ENCODE data around the gene HSPD1. TPM values are rescaled to one million over a fixed set of nuclear protein-coding genes. Genes with fewer than 3 reads are reported as not detected.
A peak's percentile ranks its signal among the peaks of the same experiment; 100 is the strongest.

Gene HSPD1
- total RNA-seq, 2 donors from 2014 or later = 48.9 to 121 TPM

DNA sequence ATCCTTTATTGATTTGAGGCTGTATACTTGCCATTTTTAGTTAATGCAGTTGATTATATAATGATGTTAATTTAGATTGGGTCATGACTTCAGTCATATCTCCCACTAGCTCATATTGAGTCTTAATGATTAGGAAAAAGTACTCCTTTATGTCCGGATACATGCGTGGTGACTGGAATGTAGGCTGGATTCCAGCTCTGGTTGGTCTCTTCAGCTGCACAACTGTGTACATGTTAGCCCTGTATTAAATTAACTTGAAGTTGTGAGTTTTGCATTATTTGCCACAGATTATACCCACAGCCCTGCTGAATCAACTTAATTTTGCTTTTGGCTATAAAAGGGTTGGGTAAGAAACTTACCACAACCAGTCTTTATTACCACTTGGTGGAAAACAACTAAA is 38.8 kb upstream of the HSPD1 start:
- H3K27me3 ChIP-seq (replicated peaks; ENCODE audit: insufficient read depth) = no peaks in the 10 kb centered on the region
- H3K27ac ChIP-seq = no peak overlapping the region
- H3K4me3 ChIP-seq = no peak overlapping the region
- DNase-seq (ENCODE audit: low spot score) = no peak
- no peak for ATAC-seq (ENCODE audit: insufficient number of reproducible peaks, low FRiP score, low read depth)
- no peaks in the 10 kb centered on the region for H3K9me3 ChIP-seq
- peaks cover 0 to 6% of the 10 kb centered on the region in 2 donors for H3K4me1 ChIP-seq (ENCODE audit: control insufficient read depth in 1 of 2, low read depth in 2 of 2)
- TF ChIP-seq, protein P1, sequence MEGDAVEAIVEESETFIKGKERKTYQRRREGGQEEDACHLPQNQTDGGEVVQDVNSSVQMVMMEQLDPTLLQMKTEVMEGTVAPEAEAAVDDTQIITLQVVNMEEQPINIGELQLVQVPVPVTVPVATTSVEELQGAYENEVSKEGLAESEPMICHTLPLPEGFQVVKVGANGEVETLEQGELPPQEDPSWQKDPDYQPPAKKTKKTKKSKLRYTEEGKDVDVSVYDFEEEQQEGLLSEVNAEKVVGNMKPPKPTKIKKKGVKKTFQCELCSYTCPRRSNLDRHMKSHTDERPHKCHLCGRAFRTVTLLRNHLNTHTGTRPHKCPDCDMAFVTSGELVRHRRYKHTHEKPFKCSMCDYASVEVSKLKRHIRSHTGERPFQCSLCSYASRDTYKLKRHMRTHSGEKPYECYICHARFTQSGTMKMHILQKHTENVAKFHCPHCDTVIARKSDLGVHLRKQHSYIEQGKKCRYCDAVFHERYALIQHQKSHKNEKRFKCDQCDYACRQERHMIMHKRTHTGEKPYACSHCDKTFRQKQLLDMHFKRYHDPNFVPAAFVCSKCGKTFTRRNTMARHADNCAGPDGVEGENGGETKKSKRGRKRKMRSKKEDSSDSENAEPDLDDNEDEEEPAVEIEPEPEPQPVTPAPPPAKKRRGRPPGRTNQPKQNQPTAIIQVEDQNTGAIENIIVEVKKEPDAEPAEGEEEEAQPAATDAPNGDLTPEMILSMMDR (IDR thresholded peaks at IDR 0.05) = no peak
- H3K36me3 ChIP-seq = peaks cover 23% of the 10 kb centered on the region

DNA sequence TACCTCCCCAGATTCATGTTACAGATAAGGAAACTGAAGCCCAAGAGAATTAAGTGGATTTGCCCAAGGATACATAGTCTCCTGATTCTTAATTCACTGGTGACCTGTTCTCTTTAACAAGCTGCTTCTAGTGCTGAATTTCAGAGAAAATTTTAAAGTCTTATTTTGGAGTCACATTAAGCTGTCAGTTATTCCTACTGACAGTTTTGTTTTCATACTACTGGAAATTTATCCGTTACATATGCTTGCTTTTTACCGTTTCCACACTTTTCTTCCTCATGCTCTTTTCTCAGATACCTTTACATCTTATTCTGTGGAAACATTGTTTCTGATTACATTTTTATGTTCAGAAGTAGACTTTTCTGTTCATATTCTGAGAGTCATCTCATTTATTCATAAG is 17.5 kb upstream of the HSPD1 start:
- Histone ChIP-seq H3K36me3 (no peaks in the 10 kb centered on the region), H3K27me3 (replicated peaks; ENCODE audit: insufficient read depth) (no peaks in the 10 kb centered on the region), H3K4me1 (ENCODE audit: control insufficient read depth in 1 of 2, low read depth in 2 of 2) (peaks cover 13 to 24% of the 10 kb centered on the region in 2 donors), H3K4me3 (peak overlapping the region; percentile 89), H3K27ac (peak overlapping the region in 1 of 2 donors; percentile 90), H3K9me3 (no peaks in the 10 kb centered on the region)
- DNase-seq (ENCODE audit: low spot score) (no peak), ATAC-seq (ENCODE audit: insufficient number of reproducible peaks, low FRiP score, low read depth) (no peak)
- TF ChIP-seq, protein P1 (IDR thresholded peaks at IDR 0.05) = no peak

DNA sequence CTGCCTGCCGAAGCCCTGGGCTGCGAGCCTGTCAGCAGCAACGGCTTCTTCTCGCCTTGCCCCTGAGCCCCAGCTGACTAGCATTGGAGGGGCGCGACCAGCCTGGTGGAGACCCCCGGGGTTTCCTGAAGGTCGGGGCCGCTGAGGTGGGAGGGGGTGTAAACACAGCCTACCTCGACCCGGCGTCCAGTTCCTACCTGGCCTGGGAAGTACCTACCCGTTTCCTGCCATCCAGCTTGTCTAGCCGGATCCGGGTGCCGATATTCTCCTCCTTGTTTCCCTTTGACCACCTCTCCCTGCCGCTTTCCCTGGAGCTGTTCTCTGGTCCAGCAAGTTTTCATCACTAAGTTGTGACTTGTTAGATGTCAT is 16.7 kb upstream of the HSPD1 start:
- Histone ChIP-seq H3K27ac (peak overlapping the region; percentile 87 to 90), H3K36me3 (no peaks in the 10 kb centered on the region), H3K4me3 (peak overlapping the region; percentile 89), H3K27me3 (replicated peaks; ENCODE audit: insufficient read depth) (no peaks in the 10 kb centered on the region), H3K9me3 (no peaks in the 10 kb centered on the region), H3K4me1 (ENCODE audit: control insufficient read depth in 1 of 2, low read depth in 2 of 2) (peaks cover 13 to 24% of the 10 kb centered on the region in 2 donors)
- DNase-seq (ENCODE audit: low spot score) = no peak
- no peak for ATAC-seq (ENCODE audit: insufficient number of reproducible peaks, low FRiP score, low read depth)
- TF ChIP-seq, protein P1 (IDR thresholded peaks at IDR 0.05) = no peak

DNA sequence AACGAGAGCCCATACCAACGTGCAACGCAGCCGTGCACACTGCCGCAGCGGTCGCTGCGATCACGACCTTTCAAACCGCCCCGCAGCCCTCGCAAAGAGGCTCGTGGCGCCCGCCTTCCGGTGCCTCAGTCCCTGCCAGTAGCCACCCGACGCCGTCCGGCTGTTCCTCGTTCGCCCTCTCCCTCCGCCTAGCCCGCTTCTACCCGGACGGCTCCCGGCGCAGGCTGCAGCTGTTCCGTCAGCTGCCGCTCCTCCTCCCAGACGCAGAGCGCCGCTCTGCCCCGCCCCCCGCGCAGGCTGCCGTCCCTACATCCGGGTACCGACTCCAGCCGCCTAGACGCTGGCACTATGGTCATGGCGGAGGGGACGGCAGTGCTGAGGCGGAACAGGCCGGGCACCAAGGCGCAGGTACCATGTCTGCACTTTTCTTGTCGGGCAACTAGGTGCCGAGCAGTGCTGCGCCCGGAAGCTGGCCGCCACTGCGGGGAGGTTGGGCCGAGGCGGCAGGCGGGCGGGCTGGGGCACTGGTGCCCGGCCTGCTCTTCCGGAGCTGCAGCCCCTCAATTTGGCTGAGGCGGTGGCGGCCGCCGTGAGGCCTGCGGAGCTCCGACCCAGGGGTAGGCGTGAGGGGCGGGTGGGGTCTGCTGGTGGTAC is 16.2 kb upstream of the HSPD1 start, which contains the start of gene MOB4:
TSS of gene MOB4 (plus strand) at position 328 of the 654 bp plus-strand sequence. CDS start at position 349, 21 bp downstream.
- peak within 1 kb of the TSS; percentile 87 to 90 for H3K27ac ChIP-seq
- H3K4me1 ChIP-seq (ENCODE audit: control insufficient read depth in 1 of 2, low read depth in 2 of 2) = peaks cover 13 to 24% of the 10 kb centered on the region in 2 donors
- no peaks in the 10 kb centered on the region for H3K27me3 ChIP-seq (replicated peaks; ENCODE audit: insufficient read depth)
- TF ChIP-seq, protein P1 (IDR thresholded peaks at IDR 0.05) = no peak
- H3K4me3 ChIP-seq = peak within 1 kb of the TSS; percentile 89
- DNase-seq (ENCODE audit: low spot score) (peak; percentile 78), ATAC-seq (ENCODE audit: insufficient number of reproducible peaks, low FRiP score, low read depth) (peak; percentile 99)
- no peaks in the 10 kb centered on the region for H3K36me3 ChIP-seq
- H3K9me3 ChIP-seq = no peaks in the 10 kb centered on the region

DNA sequence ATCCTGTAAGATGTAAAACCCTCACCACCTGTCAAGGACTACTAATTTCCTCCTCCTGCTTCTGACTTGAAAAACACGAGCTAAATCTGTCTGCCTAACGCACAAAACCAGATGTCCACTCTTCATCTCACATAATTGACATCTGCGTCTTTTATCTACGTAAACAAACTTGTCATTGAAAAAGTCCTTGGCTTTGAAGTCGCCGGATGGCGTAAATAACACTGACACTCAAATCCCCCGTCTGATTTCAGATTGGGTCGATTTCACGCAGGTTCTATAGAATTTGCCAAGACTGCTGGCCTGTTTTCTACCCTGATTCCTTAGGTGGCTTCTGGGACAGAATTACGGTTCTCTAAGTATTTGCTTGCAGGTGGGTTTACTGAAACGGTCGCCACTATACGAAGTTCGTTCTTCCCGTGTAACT is 15.7 kb upstream of the HSPD1 start:
- no peaks in the 10 kb centered on the region for H3K27me3 ChIP-seq (replicated peaks; ENCODE audit: insufficient read depth)
- peak overlapping the region; percentile 89 for H3K4me3 ChIP-seq
- TF ChIP-seq, protein P1 (IDR thresholded peaks at IDR 0.05) = no peak
- DNase-seq (ENCODE audit: low spot score) (no peak), ATAC-seq (ENCODE audit: insufficient number of reproducible peaks, low FRiP score, low read depth) (peak; percentile 6)
- peak overlapping the region; percentile 87 to 90 for H3K27ac ChIP-seq
- peaks cover 13 to 24% of the 10 kb centered on the region in 2 donors for H3K4me1 ChIP-seq (ENCODE audit: control insufficient read depth in 1 of 2, low read depth in 2 of 2)
- no peaks in the 10 kb centered on the region for H3K9me3 ChIP-seq
- no peaks in the 10 kb centered on the region for H3K36me3 ChIP-seq

Data from thoracic aorta (tissue), 2 donors.